HFFc6 (cell line): ENCODE results near the gene SORCS2. TPM values are rescaled to one million over a fixed set of nuclear protein-coding genes. Genes with fewer than 3 reads are reported as not detected.

ENCODE experiments used
- DNase-seq: peaks from one replicate; pipeline ENCODE4 v3.0.0-alpha.2; 2018
- H3K27ac Mint-ChIP-seq: 2 replicates; pipeline ENCODE4 v1.8.0; 2020; ENCODE audit warnings: mild to moderate bottlenecking, mixed read lengths
- H3K27me3 Mint-ChIP-seq: 2 replicates; pipeline ENCODE4 v1.8.0; 2021; ENCODE audit warnings: mild to moderate bottlenecking, moderate library complexity, mixed read lengths; ENCODE audit not compliant: insufficient read depth
- H3K36me3 Mint-ChIP-seq: 2 replicates; pipeline ENCODE4 v1.8.0; 2021; ENCODE audit warnings: low read depth, mixed read lengths
- H3K4me1 Mint-ChIP-seq: 2 replicates; pipeline ENCODE4 v1.8.0; 2020; ENCODE audit warnings: low read depth, mixed read lengths
- H3K4me3 Mint-ChIP-seq: 2 replicates; pipeline ENCODE4 v1.8.0; 2020; ENCODE audit warnings: mild to moderate bottlenecking, moderate library complexity, mixed read lengths
- H3K9me3 Mint-ChIP-seq: 2 replicates; pipeline ENCODE4 v1.8.0; 2020; ENCODE audit warnings: mild to moderate bottlenecking, mixed read lengths
- CTCF ChIP-seq: fragments of 200-600 bp; sonication (generic); IDR thresholded peaks from 2 replicates; pipeline ENCODE4 v1.5.0; 2021; ENCODE audit warnings: antibody characterized with exemption, mild to moderate bottlenecking
- total RNA-seq, 6 experiments: library from RNA; stranded (reverse); fragmentation: NEBNext Ultra II Directional; extraction: Animal tissue kit (Norgen Biotek cat#: 25700); gene quantifications; 2 replicates in 1 of 6; 3 replicates in 5 of 6; pipeline ENCODE4 v1.2.3, GENCODE V29; 2021

Gene SORCS2
- total RNA-seq, 6 experiments from 2014 or later = 0.05 to 0.15 (median 0.12) TPM; not detected in 3

DNA sequence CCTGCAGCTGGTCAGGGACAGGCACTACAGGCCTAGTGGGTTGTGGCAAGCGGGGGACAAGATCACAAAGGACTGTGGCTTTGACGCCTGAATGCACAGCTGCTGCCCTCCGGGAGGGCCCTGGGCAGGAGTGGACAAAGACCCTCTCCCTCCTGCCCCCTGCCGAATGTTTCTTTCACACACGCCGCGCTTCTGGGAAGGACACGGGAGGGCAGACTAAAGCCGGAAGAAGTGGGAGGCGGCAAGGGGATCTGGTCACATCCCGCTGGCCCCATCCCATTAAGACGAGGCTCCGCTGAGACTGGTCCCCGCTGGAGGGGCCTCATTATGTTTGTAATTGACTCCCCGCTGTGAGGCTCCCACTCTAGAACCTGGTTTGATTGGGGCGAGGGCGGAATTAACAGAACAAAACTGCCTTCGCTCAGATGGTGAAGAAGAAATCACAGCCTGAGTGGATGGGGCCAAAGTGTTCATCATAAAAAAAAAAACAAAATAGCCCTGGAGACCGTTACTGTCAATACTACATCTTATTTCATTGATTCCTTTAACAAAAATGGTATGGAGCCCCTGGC lies 280.2 kb downstream of the SORCS2 start:
- Mint-ChIP-seq H3K27me3 (peaks cover 59% of the 10 kb centered on the region), H3K27ac (no peak overlapping the region), H3K9me3 (no peaks in the 10 kb centered on the region), H3K4me3 (no peak overlapping the region), H3K4me1 (no peaks in the 10 kb centered on the region), H3K36me3 (no peaks in the 10 kb centered on the region)
- no peak for TF ChIP-seq CTCF
- DNase-seq = no peak

GRCh38 chr4:7473081-7473480 lies 280.7 kb downstream of the SORCS2 start:
- Mint-ChIP-seq H3K27ac (no peak overlapping the region), H3K4me3 (no peak overlapping the region), H3K27me3 (peaks cover 59% of the 10 kb centered on the region), H3K36me3 (no peaks in the 10 kb centered on the region), H3K4me1 (no peaks in the 10 kb centered on the region), H3K9me3 (no peaks in the 10 kb centered on the region)
- no peak for DNase-seq
- TF ChIP-seq CTCF = no peak

GRCh38 chr4:7474320-7474719 lies 282.0 kb downstream of the SORCS2 start:
- TF ChIP-seq CTCF = no peak
- no peak overlapping the region for H3K4me3 Mint-ChIP-seq
- no peak overlapping the region for H3K27ac Mint-ChIP-seq
- no peaks in the 10 kb centered on the region for H3K36me3 Mint-ChIP-seq
- H3K4me1 Mint-ChIP-seq = no peaks in the 10 kb centered on the region
- H3K27me3 Mint-ChIP-seq = peaks cover 66% of the 10 kb centered on the region
- DNase-seq = no peak
- no peaks in the 10 kb centered on the region for H3K9me3 Mint-ChIP-seq

DNA sequence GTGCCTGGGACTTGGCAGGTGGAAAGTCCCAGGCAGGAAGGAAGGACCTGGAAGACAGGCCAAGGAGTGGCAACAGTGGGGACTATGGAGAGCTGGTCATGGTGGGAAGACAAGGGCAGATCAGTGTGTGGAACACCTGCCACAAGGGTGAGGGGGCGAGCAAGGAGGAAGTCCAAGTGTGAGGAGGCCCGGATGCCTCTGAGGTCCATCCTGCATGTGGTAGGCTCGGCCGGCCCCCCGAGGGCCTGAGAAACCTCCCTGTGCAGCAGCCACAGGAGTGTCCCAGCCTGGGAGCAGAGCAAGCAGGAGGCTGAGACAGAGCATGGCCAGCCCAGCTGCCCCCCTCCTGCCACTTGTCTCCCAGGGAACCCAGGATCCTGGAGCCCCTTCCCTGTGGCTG lies 282.9 kb downstream of the SORCS2 start:
- H3K4me3 Mint-ChIP-seq = no peak overlapping the region
- no peak overlapping the region for H3K27ac Mint-ChIP-seq
- TF ChIP-seq CTCF = no peak
- H3K36me3 Mint-ChIP-seq = no peaks in the 10 kb centered on the region
- no peak for DNase-seq
- peaks cover 73% of the 10 kb centered on the region for H3K27me3 Mint-ChIP-seq
- no peaks in the 10 kb centered on the region for H3K4me1 Mint-ChIP-seq
- no peaks in the 10 kb centered on the region for H3K9me3 Mint-ChIP-seq

DNA sequence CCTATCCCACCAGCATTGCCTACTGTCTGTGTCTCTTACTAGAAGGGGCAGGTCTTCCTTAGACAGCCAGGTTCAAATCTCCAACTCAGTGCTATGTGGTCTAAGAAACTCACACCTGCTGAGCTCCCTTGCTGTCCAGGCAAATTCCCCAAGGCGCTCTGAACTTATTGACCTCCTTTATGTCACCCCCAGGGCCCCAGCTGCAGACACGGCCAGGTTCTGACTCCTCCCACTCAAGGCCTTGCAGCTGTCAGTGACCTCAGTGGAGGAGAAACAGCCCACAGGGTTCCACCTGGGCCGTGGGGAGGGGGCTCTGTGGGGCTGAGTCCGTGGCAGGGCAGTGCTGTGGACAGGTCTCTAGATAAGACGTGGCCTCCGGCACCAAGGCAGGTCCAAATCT lies 284.5 kb downstream of the SORCS2 start:
- DNase-seq = no peak
- Mint-ChIP-seq H3K9me3 (no peaks in the 10 kb centered on the region), H3K27ac (no peak overlapping the region), H3K4me1 (no peaks in the 10 kb centered on the region), H3K4me3 (no peak overlapping the region), H3K27me3 (peaks cover 73% of the 10 kb centered on the region), H3K36me3 (no peaks in the 10 kb centered on the region)
- no peak for TF ChIP-seq CTCF

- no peak for DNase-seq
- no peak overlapping the region for H3K4me3 Mint-ChIP-seq
- no peak overlapping the region for H3K27ac Mint-ChIP-seq
- peaks cover 65% of the 10 kb centered on the region for H3K27me3 Mint-ChIP-seq
- no peaks in the 10 kb centered on the region for H3K36me3 Mint-ChIP-seq
- H3K4me1 Mint-ChIP-seq = no peaks in the 10 kb centered on the region
- no peaks in the 10 kb centered on the region for H3K9me3 Mint-ChIP-seq
- TF ChIP-seq CTCF = no peak
Measured at GRCh38 chr4:7477695-7478094, 285.4 kb downstream of the SORCS2 start.
